GM12878 (cell line): Measurements from ENCODE around the gene DPYSL3. TPM values are rescaled to one million over a fixed set of nuclear protein-coding genes. Genes with fewer than 3 reads are reported as not detected.

Experiments used
- ATAC-seq: fragments of 200-7000 bp; cut with Tn5 transposase; 3 replicates; pipeline ENCODE4 v1.9.1; 2020; ENCODE audit warnings: mild to moderate bottlenecking, moderate library complexity
- BruUV-seq: library from RNA; stranded (reverse); fragments of 400-500 nt; replicated peaks from 2 replicates; lab custom pipeline; 2021; lab: Mats Ljungman, UMichigan
- CTCF ChIA-PET: fragments of 300-600 bp; sonication (Branson Sonifier 250); formaldehyde crosslinking; extraction: SDS; loops from one replicate; lab custom pipeline; 2021; ENCODE audit warnings: inconsistent platforms; lab: Yijun Ruan, JAX
- POLR2A ChIA-PET: fragments of 350-600 bp; formaldehyde crosslinking; extraction: SDS; loops from one replicate; lab custom pipeline; 2021; ENCODE audit warnings: inconsistent platforms; lab: Charles Lee
- RAD21 ChIA-PET: fragments of 300-600 bp; sonication (Branson Sonifier 250); formaldehyde crosslinking; loops from one replicate; lab custom pipeline; 2023; ENCODE audit warnings: antibody characterized with exemption; ENCODE audit not compliant: unreplicated experiment; lab: Charles Lee
- SMC1A ChIA-PET: fragments of 300-600 bp; sonication (Branson Sonifier 250); formaldehyde crosslinking; loops from one replicate; lab custom pipeline; 2023; ENCODE audit not compliant: unreplicated experiment, uncharacterized antibody; lab: Charles Lee
- DNase-seq: peaks from one replicate; pipeline ENCODE4 v3.0.0-alpha.2; 2011; ENCODE audit warnings: low read depth, low spot score
- FAIRE-seq: peaks from 3 replicates; lab custom pipeline; 2011; peaks lifted over from hg19 to GRCh38; lab: Jason Lieb, UNC
- H2AFZ ChIP-seq: 2 replicates; pipeline ENCODE4 v1.6.0; 2011; ENCODE audit warnings: low read depth, low read length, control low read depth; ENCODE audit not compliant: control insufficient read depth
- H3K27ac ChIP-seq: 2 replicates; pipeline ENCODE4 v1.5.1; 2011; ENCODE audit warnings: control low read depth; ENCODE audit not compliant: control insufficient read depth, insufficient read depth
- H3K27me3 ChIP-seq, 2 experiments: replicated peaks in 1 of 2; 2 replicates each; pipeline versions ENCODE4 v1.6.0 to v1.6.1; 2011; ENCODE audit warnings: low read length in 1 of 2; ENCODE audit not compliant: control insufficient read depth in 2 of 2, insufficient read depth in 2 of 2
- H3K36me3 ChIP-seq, 2 experiments: 2 replicates each; pipeline ENCODE4 v1.5.1; 2011; ENCODE audit warnings: low read length in 1 of 2; ENCODE audit not compliant: control insufficient read depth in 2 of 2, insufficient read depth in 2 of 2
- H3K4me1 ChIP-seq: 2 replicates; pipeline ENCODE4 v1.6.1; 2011; ENCODE audit warnings: mild to moderate bottlenecking, low read length, moderate library complexity, mixed read lengths; ENCODE audit not compliant: control insufficient read depth, insufficient read depth
- H3K4me2 ChIP-seq: 2 replicates; pipeline ENCODE4 v1.6.0; 2011; ENCODE audit warnings: control low read depth; ENCODE audit not compliant: control insufficient read depth, insufficient read depth
- H3K4me3 ChIP-seq: fragments of 200-600 bp; sonication (generic); 2 replicates; pipeline ENCODE4 v1.5.1; 2016
- H3K79me2 ChIP-seq: 2 replicates; pipeline ENCODE4 v1.6.0; 2011; ENCODE audit warnings: low read length; ENCODE audit not compliant: control insufficient read depth, insufficient read depth
- H3K9ac ChIP-seq: 2 replicates; pipeline ENCODE4 v1.8.0; 2011; ENCODE audit warnings: low read length, control low read depth, mixed read lengths; ENCODE audit not compliant: control insufficient read depth, insufficient read depth
- H3K9me3 ChIP-seq: replicated peaks from 3 replicates; pipeline ENCODE4 v1.5.1; 2011; ENCODE audit warnings: mild to moderate bottlenecking, low read length; ENCODE audit not compliant: control insufficient read depth, insufficient read depth
- H4K20me1 ChIP-seq: 2 replicates; pipeline ENCODE4 v1.6.0; 2011; ENCODE audit not compliant: control insufficient read depth, insufficient read depth
- ATF2 ChIP-seq: IDR thresholded peaks from 2 replicates; pipeline ENCODE4 v1.6.1; 2012; ENCODE audit warnings: low read length, inconsistent platforms
- BACH1 ChIP-seq: fragments of 450-650 bp; IDR thresholded peaks from 2 replicates; pipeline ENCODE4 v1.6.1; 2017; ENCODE audit warnings: mild to moderate bottlenecking, borderline replicate concordance
- CREB1 ChIP-seq: IDR thresholded peaks from 2 replicates; pipeline ENCODE4 v1.6.1; 2012; ENCODE audit warnings: low read depth, mild to moderate bottlenecking, inconsistent platforms
- EED ChIP-seq: sonication (generic); IDR thresholded peaks from 2 replicates; pipeline ENCODE4 v1.6.1; 2016; ENCODE audit warnings: antibody characterized with exemption, low read depth
- ELK1 ChIP-seq: IDR thresholded peaks from 2 replicates; pipeline ENCODE4 v1.6.1; 2012; ENCODE audit warnings: low read depth, low read length, improper control_type of control experiment
- FOXM1 ChIP-seq: IDR thresholded peaks from 2 replicates; pipeline ENCODE4 v1.6.1; 2012; ENCODE audit warnings: low read depth, mild to moderate bottlenecking, inconsistent platforms, low read length, moderate library complexity
- IKZF2 ChIP-seq, 2 experiments: fragments of 450-650 bp; IDR thresholded peaks; 2 replicates each; pipeline ENCODE4 v1.6.1; 2017; ENCODE audit warnings: mild to moderate bottlenecking in 2 of 2, moderate library complexity in 2 of 2
- IRF4 ChIP-seq: IDR thresholded peaks from 2 replicates; pipeline ENCODE4 v1.6.1; 2011; ENCODE audit warnings: low read depth, low read length
- NFIC ChIP-seq: IDR thresholded peaks from 2 replicates; pipeline ENCODE4 v1.6.1; 2012; ENCODE audit warnings: low read depth, mild to moderate bottlenecking, inconsistent platforms, low read length, moderate library complexity
- NRF1 ChIP-seq: conservative IDR thresholded peaks from 2 replicates; pipeline ENCODE4 v1.6.1; 2011; ENCODE audit warnings: mild to moderate bottlenecking, low read depth, low read length, improper control_type of control experiment
- PKNOX1 ChIP-seq: fragments of 450-650 bp; IDR thresholded peaks from 2 replicates; pipeline ENCODE4 v1.6.1; 2016; ENCODE audit warnings: mild to moderate bottlenecking
- PML ChIP-seq: IDR thresholded peaks from 2 replicates; pipeline ENCODE4 v1.6.1; 2012; ENCODE audit warnings: low read length, inconsistent platforms
- RUNX3 ChIP-seq: IDR thresholded peaks from 2 replicates; pipeline ENCODE4 v1.6.1; 2012; ENCODE audit warnings: low read length, inconsistent platforms
- ZZZ3 ChIP-seq: IDR thresholded peaks from 2 replicates; pipeline ENCODE4 v1.6.1; 2011; ENCODE audit warnings: low read depth; ENCODE audit not compliant: control insufficient read depth, insufficient read length
- WGBS: methylation state at CpG from one replicate; pipeline ENCODE4 v1.1.6; 2016; ENCODE audit warnings: low lambda C conversion rate; ENCODE audit not compliant: insufficient replicate concordance, insufficient coverage; ENCODE audit errors: missing lambda C conversion rate; 5-methylcytosine and 5-hydroxymethylcytosine counted together
- in situ Hi-C: fragments of 300-500 bp; cut with MboI; formaldehyde crosslinking; loops from 9 replicates; pipeline ENCODE4 v1.14.3; 2018; ENCODE audit warnings: mixed read lengths
- intact Hi-C: fragments of 100-400 bp; cut with micrococcal nuclease; formaldehyde crosslinking; loops from one replicate; pipeline ENCODE4 v1.14.2; 2022; ENCODE audit not compliant: unreplicated experiment
- polyA plus RNA-seq, 11 experiments: library from polyadenylated mRNA; depleted of rRNA in 4 of 11; unstranded in 6 of 11; stranded (reverse) in 5 of 11; fragments of >200 nt; fragmentation: Nextera tagmentation in 4 of 11; fragmentation: Illumina TruSeq in 1 of 11; extraction: Ambion mirVana in 4 of 11; extraction: Trizol in 1 of 11; gene quantifications; 1 replicate in 1 of 11; 2 replicates in 10 of 11; pipeline versions ENCODE4 v1.2.1 to v1.2.3, GENCODE V29; 2011 to 2016; ENCODE audit warnings: inconsistent platforms in 2 of 11, missing spikeins in 2 of 11, low read depth in 1 of 11
- total RNA-seq, 4 experiments: library from RNA; depleted of rRNA in 3 of 4; stranded (reverse); fragments of >200 nt in 3 of 4; fragmentation: Illumina TruSeq in 1 of 4; extraction: Trizol in 1 of 4; gene quantifications; 2 replicates each; pipeline versions ENCODE4 v1.2.1 to v1.2.3, GENCODE V29; 2013 to 2021

The DPYSL3 gene
- total and polyA plus RNA-seq, 10 of the 15 experiments (the other 5 are each of a cell fraction or from before 2014, with no cell fraction given): 0.08 to 1.5 (median 0.45) TPM; not detected in 1

GRCh38 chr5:147481874-147482705, 27.8 kb downstream of the DPYSL3 start (continued):
- TF ChIP-seq IRF4 (no peak), CREB1 (no peak), ATF2 (peak; percentile 75; the same call in 1 of the 2 replicates), FOXM1 (peak; percentile 31; the same call in 1 of the 2 replicates), NFIC (peak; percentile 61; the same call in 1 of the 2 replicates), IKZF2 (IDR thresholded peaks at IDR 0.05) (peak in 1 of 2 experiments; percentile 36; a peak in 2 of 4 replicates), EED (peak; percentile 10; the same call in 1 of the 2 replicates), RUNX3 (peak; percentile 40; the same call in 1 of the 2 replicates)

GRCh38 chr5:147481376-147481775, 28.5 kb downstream of the DPYSL3 start:
- SMC1A ChIA-PET: interaction anchor here (1.0 to 2.2 kb wide), 5 partner anchors 8 to 94 kb away, joined by 3 to 7 read pairs (median 3); no protein-coding TSS in a partner anchor
- 0% methylated on average over 1 of the region's 1 CpG for WGBS
- H4K20me1 ChIP-seq: no peaks in the 10 kb centered on the region

More at GRCh38 chr5:147481376-147481775, 28.5 kb downstream of the DPYSL3 start:
- Histone ChIP-seq H3K9ac (no peak overlapping the region), H3K4me3 (no peak overlapping the region), H3K4me1 (peaks cover 4% of the 10 kb centered on the region; the same call in 1 of the 2 replicates), H3K79me2 (no peaks in the 10 kb centered on the region), H3K27me3 (no peaks in the 10 kb centered on the region), H3K36me3 (no peaks in the 10 kb centered on the region), H3K4me2 (no peak overlapping the region), H2AFZ (no peak overlapping the region), H3K27ac (no peak overlapping the region), H3K9me3 (no peaks in the 10 kb centered on the region)
- in situ Hi-C loops (no loop called here), intact Hi-C loops (no loop called here)
- no peak for TF ChIP-seq PKNOX1
- TF ChIP-seq ELK1: no peak
- no peak for TF ChIP-seq NRF1
- no peak for TF ChIP-seq ZZZ3
- no peak for TF ChIP-seq BACH1
- TF ChIP-seq PML: no peak
- ATAC-seq (peak; percentile 65), FAIRE-seq (no peak), DNase-seq (no peak)
- ChIA-PET RAD21 (no interaction called here), POLR2A (no interaction called here), CTCF (interaction anchor here (0.9 to 1.3 kb wide), 4 partner anchors 17 to 97 kb away, joined by 3 to 5 read pairs (median 4); no protein-coding TSS in a partner anchor)
- BruUV-seq: no TSS peak
